CMK (cell line): ENCODE results near the gene TNFRSF19.

ENCODE experiments used
- DNase-seq: peaks from one replicate; pipeline ENCODE4 v3.0.0-alpha.2; 2010; ENCODE audit warnings: low read depth

TNFRSF19 gene

DNA sequence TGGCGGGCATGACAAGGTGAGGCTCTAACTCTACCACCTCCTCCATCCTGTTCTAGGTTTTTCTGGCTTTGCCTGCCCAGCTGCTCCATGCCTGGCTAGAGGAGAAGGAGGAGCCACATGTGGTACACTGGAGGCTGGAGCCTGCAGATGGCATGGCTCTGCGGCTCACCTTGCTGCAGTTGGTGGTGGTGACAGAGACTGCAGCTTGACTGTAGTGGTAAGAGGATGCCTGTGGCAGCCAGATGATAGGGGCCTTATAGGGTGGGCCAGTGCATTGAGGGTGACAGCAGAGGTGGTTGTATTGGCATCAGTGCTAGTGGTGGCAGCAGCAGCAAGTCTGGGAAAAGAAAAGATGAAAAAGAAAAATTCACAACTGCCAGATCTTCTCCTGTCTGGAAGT is 146.2 kb downstream of the TNFRSF19 start:
- DNase-seq, result no peak

DNA sequence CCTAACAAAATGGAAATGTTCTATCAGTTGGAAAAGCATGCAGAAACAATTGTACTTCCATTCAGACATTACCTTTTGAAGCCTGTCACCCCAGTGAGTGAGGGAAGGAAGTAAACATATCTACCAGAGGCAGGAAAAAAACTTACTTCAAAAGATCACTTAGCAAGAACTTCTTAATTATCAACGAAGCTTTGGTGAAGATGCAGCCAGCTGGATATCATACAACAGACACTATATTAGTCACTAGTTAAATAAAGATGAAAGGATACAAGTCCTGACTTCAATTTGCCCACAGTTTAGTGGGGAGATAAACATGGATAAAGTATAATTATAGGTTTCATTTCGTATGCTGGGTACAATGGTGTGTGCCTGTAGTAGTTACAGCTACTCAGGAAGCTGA is 148.8 kb downstream of the TNFRSF19 start:
- DNase-seq, result no peak

DNA sequence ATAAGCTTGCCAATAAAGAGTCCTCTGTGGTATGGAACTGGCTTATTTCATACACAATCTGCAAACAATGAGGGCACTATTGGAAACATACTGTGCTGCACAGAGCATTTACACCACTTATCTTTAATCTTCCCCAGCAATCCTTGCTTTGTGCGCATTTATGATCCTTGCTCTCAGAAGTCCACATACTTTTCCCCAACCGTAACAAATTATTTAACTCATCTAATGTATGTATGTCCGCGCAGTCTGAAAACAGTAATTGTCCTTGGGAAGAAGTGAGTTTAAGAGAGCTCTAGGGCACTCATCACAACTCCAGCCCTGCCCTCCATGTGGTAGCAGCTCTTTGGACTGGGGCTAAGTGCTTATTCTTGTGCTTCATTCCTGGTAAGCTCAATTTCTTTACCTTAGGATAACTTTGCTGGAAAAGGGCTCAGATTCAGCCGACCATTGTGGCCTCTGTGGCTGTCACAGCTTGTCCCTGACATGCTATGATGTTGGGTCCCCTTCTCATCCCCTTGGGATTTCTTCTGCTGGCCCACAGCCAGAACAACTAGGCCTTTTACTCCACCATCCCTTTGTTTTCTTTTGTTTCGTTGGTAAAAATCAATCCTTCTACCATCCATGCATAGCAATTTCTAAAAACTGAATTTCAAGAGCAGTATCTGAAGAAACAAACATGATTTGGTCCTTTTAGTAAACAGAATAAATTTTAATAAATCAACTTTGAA is 152.7 kb downstream of the TNFRSF19 start:
- no peak for DNase-seq

DNA sequence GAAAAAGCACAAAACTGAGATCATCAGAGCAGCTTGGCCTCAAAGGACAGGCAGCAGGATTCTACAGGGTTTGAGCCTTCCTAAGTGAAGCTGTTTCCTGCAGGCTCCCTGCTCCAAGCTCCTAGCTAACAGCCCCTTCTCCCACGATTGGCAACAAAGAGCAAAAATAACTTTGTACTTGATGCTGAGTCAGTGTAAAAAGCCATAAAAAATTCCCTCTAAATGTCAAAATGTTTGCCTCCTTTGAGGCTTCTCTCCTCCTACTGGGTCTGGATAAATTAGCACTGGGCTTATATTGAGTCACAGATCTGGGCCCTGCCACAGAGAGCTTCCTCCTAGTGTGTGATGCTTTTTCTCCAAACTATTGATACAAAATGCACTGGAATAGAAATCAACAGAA is 153.3 kb downstream of the TNFRSF19 start:
- DNase-seq, result no peak

DNA sequence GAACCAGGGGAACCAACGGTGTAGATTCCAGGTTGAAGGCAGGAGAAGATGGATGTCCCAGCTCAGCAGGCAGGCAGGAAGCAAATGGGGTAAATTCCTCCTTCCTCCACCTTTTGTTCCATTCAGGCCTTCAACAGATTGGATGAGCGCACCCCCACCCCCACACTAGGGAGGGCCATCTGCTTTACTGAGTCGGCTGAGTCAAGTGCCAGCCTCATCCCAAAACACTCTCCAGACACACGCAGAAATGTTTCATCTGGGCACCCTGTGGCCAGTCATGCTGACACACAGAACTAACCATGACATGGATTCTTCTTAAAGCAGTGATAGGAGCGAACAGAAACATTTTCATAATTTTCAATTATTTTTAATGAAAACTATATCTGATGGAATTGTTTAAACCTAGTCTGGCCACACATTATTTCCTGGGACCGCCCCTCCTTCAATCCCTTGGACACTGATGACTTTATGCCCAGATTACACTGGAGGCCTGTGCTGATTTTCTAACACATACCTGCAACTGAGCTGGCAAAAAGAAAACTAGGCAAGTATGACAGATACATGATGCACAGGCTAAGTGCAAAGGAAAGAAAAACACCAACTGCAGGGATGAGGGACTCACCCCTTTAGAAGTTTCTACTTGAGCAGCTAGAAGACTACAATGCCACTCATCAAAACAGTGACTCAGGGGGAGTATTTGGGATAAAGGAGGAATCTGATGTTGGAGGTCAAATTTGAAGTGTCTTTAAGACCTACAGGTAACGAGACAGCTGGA is 154.2 kb downstream of the TNFRSF19 start:
- DNase-seq, result no peak
